Measurements from ENCODE around the gene NLK.

NLK gene

GRCh38 chr17:28008513-28008912, 34.0 kb upstream of the NLK start:
- no peaks in the 10 kb centered on the region for H3K9me3 ChIP-seq (ENCODE audit: severe bottlenecking)
- no peaks in the 10 kb centered on the region for H3K36me3 ChIP-seq
- TF ChIP-seq, protein P1, sequence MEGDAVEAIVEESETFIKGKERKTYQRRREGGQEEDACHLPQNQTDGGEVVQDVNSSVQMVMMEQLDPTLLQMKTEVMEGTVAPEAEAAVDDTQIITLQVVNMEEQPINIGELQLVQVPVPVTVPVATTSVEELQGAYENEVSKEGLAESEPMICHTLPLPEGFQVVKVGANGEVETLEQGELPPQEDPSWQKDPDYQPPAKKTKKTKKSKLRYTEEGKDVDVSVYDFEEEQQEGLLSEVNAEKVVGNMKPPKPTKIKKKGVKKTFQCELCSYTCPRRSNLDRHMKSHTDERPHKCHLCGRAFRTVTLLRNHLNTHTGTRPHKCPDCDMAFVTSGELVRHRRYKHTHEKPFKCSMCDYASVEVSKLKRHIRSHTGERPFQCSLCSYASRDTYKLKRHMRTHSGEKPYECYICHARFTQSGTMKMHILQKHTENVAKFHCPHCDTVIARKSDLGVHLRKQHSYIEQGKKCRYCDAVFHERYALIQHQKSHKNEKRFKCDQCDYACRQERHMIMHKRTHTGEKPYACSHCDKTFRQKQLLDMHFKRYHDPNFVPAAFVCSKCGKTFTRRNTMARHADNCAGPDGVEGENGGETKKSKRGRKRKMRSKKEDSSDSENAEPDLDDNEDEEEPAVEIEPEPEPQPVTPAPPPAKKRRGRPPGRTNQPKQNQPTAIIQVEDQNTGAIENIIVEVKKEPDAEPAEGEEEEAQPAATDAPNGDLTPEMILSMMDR (IDR thresholded peaks at IDR 0.05; ENCODE audit: low read depth, low read length) = no peak
- H3K4me3 ChIP-seq (ENCODE audit: low read depth, low read length) = no peak overlapping the region
- H3K27ac ChIP-seq = no peak overlapping the region
- no peaks in the 10 kb centered on the region for H3K27me3 ChIP-seq (ENCODE audit: insufficient read depth, low read depth, severe bottlenecking)
- DNase-seq = no peak

DNA sequence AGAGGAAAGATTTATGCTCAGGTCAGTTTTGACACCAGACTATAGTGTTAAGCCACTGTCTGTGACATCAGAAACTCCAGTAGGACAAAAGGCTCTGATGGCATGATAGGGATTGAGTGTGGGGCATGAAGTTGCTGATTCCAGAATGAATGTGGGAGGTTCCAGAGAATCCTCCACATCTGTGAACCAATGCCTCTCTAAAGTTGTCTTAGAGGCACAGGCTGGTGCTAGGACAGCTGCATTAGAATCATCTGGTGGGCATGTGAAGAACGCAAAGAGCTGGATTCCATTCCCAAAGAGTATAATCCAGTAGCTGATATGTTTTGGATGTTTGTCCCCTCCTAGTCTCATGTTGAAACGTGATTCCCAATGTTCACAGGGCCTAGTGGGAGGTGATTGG, 32.1 kb upstream of the NLK start:
- H3K9me3 ChIP-seq (ENCODE audit: severe bottlenecking) = no peaks in the 10 kb centered on the region
- H3K27me3 ChIP-seq (ENCODE audit: insufficient read depth, low read depth, severe bottlenecking) = no peaks in the 10 kb centered on the region
- H3K36me3 ChIP-seq = no peaks in the 10 kb centered on the region
- DNase-seq = no peak
- TF ChIP-seq, protein P1 (IDR thresholded peaks at IDR 0.05; ENCODE audit: low read depth, low read length) = no peak
- no peak overlapping the region for H3K27ac ChIP-seq
- no peak overlapping the region for H3K4me3 ChIP-seq (ENCODE audit: low read depth, low read length)

DNA sequence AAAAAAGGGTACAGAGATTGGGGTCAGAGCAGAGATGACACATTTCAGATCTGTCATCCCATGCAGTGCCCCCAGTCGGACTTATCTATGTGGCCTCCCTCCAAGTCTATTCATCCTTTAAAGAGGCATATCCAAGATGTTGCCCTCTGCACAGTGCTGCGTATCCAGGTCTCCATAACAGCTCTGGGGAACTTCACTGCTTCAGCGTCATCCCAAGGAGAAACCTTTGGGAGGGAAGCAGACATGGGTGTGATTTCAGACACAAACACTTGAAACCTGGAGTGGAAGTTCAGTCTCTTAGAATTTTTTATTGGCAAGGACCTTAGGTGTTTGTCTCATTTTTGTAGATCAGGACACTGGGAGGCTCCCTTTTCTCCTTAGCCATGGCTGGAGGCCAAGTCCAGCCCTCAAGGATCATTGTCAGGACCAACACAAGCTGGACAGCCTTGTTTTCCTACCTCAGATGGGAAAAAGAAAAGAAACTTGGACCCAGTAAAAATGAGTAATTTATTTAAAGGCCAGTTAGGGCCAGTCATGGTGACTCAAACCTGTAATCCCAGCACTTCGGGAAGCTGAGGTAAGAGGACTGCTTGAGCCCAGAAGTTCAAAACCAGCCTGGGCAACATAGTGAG, 23.9 kb upstream of the NLK start:
- Histone ChIP-seq H3K4me3 (ENCODE audit: low read depth, low read length) (no peak overlapping the region), H3K27me3 (ENCODE audit: insufficient read depth, low read depth, severe bottlenecking) (no peaks in the 10 kb centered on the region), H3K36me3 (no peaks in the 10 kb centered on the region), H3K27ac (no peak overlapping the region), H3K9me3 (ENCODE audit: severe bottlenecking) (no peaks in the 10 kb centered on the region)
- TF ChIP-seq, protein P1 (IDR thresholded peaks at IDR 0.05; ENCODE audit: low read depth, low read length) = no peak
- DNase-seq = no peak

GRCh38 chr17:28020515-28020914, 22.0 kb upstream of the NLK start:
- H3K4me3 ChIP-seq (ENCODE audit: low read depth, low read length) = no peak overlapping the region
- no peaks in the 10 kb centered on the region for H3K9me3 ChIP-seq (ENCODE audit: severe bottlenecking)
- H3K36me3 ChIP-seq = no peaks in the 10 kb centered on the region
- TF ChIP-seq, protein P1 (IDR thresholded peaks at IDR 0.05; ENCODE audit: low read depth, low read length) = no peak
- no peaks in the 10 kb centered on the region for H3K27me3 ChIP-seq (ENCODE audit: insufficient read depth, low read depth, severe bottlenecking)
- no peak overlapping the region for H3K27ac ChIP-seq
- no peak for DNase-seq

GRCh38 chr17:28029044-28029443, 13.4 kb upstream of the NLK start:
- Histone ChIP-seq H3K27ac (no peak overlapping the region), H3K9me3 (ENCODE audit: severe bottlenecking) (peaks cover 2% of the 10 kb centered on the region), H3K4me3 (ENCODE audit: low read depth, low read length) (no peak overlapping the region), H3K36me3 (no peaks in the 10 kb centered on the region), H3K27me3 (ENCODE audit: insufficient read depth, low read depth, severe bottlenecking) (no peaks in the 10 kb centered on the region)
- TF ChIP-seq, protein P1 (IDR thresholded peaks at IDR 0.05; ENCODE audit: low read depth, low read length) = no peak
- DNase-seq = no peak

DNA sequence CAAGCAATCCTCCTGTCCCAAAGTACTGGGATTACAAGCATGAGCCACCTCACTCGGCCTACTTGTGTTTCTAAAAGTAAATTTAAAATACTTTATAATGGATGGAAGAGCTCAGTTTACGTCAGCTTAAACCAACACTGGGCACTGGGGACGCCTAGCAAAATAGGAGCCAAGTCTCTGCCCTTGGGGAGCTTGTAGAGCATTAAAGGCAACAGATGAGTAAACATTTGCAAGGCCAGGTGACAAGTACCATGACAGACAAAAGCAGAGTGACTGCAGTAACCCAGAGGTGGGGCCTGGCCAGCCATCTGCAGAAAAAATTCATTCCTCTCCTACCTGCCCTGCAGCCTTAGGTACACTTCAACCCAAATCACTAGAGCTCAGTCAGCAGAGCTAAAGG, 12.1 kb upstream of the NLK start:
- H3K4me3 ChIP-seq (ENCODE audit: low read depth, low read length) = no peak overlapping the region
- no peaks in the 10 kb centered on the region for H3K36me3 ChIP-seq
- DNase-seq = no peak
- H3K27ac ChIP-seq = no peak overlapping the region
- TF ChIP-seq, protein P1 (IDR thresholded peaks at IDR 0.05; ENCODE audit: low read depth, low read length) = no peak
- H3K9me3 ChIP-seq (ENCODE audit: severe bottlenecking) = peaks cover 2% of the 10 kb centered on the region
- no peaks in the 10 kb centered on the region for H3K27me3 ChIP-seq (ENCODE audit: insufficient read depth, low read depth, severe bottlenecking)

Measured in WERI-Rb-1 (cell line).